Caco-2 (cell line): Measurements from ENCODE around the gene MACROD2. TPM values are rescaled to one million over a fixed set of nuclear protein-coding genes. Genes with fewer than 3 reads are reported as not detected.

ENCODE experiments used
- BruUV-seq: library from RNA; stranded (reverse); fragments of 400-500 nt; replicated peaks from 2 replicates; lab custom pipeline; 2021; lab: Mats Ljungman, UMichigan
- CTCF ChIA-PET: fragments of 300-600 bp; sonication (Branson Sonifier 250); formaldehyde crosslinking; loops from one replicate; lab custom pipeline; 2022; ENCODE audit warnings: antibody characterized with exemption; lab: Charles Lee
- POLR2A ChIA-PET: fragments of 300-600 bp; sonication (Branson Sonifier 250); formaldehyde crosslinking; loops from one replicate; lab custom pipeline; 2022; ENCODE audit warnings: antibody characterized with exemption; lab: Charles Lee
- DNase-seq, 2 experiments: peaks; one replicate each; pipeline versions ENCODE4 v3.0.0 to v3.0.0-alpha.2; 2020 to 2022
- H3K27me3 ChIP-seq: replicated peaks from 2 replicates; pipeline ENCODE4 v1.6.0; 2011; ENCODE audit warnings: low read length; ENCODE audit not compliant: control insufficient read depth, insufficient read depth
- H3K36me3 ChIP-seq: 2 replicates; pipeline ENCODE4 v1.5.1; 2011; ENCODE audit warnings: low read length; ENCODE audit not compliant: control insufficient read depth, insufficient read depth
- H3K4me1 ChIP-seq: fragments of 250-450 bp; sonication (Bioruptor Pico); 2 replicates; pipeline ENCODE4 v1.5.1; 2020; ENCODE audit warnings: mild to moderate bottlenecking
- H3K4me3 ChIP-seq: 2 replicates; pipeline ENCODE4 v1.5.1; 2011; ENCODE audit warnings: low read depth, mild to moderate bottlenecking, control low read depth, low read length
- H3K9me3 ChIP-seq: fragments of 250-450 bp; sonication (Bioruptor Pico); 2 replicates; pipeline ENCODE4 v1.5.1; 2020; ENCODE audit warnings: mild to moderate bottlenecking, moderate library complexity
- H3K27ac Mint-ChIP-seq: one replicate; pipeline ENCODE4 v1.8.0; 2022; ENCODE audit warnings: mixed read lengths; ENCODE audit not compliant: unreplicated experiment
- H3K27me3 Mint-ChIP-seq: one replicate; pipeline ENCODE4 v1.8.0; 2022; ENCODE audit warnings: mixed read lengths; ENCODE audit not compliant: insufficient read depth, unreplicated experiment
- H3K36me3 Mint-ChIP-seq: one replicate; pipeline ENCODE4 v1.8.0; 2022; ENCODE audit warnings: mild to moderate bottlenecking, mixed read lengths; ENCODE audit not compliant: insufficient read depth, unreplicated experiment
- H3K4me1 Mint-ChIP-seq: one replicate; pipeline ENCODE4 v1.8.0; 2022; ENCODE audit warnings: low read depth, mixed read lengths; ENCODE audit not compliant: unreplicated experiment
- H3K4me3 Mint-ChIP-seq: one replicate; pipeline ENCODE4 v1.8.0; 2022; ENCODE audit warnings: mild to moderate bottlenecking, moderate library complexity, mixed read lengths; ENCODE audit not compliant: unreplicated experiment
- H3K9me3 Mint-ChIP-seq: one replicate; pipeline ENCODE4 v1.8.0; 2022; ENCODE audit warnings: mixed read lengths; ENCODE audit not compliant: unreplicated experiment
- intact Hi-C: fragments of 100-400 bp; cut with micrococcal nuclease; formaldehyde crosslinking; loops from one replicate; pipeline ENCODE4 v1.10.0; 2022; ENCODE audit not compliant: unreplicated experiment
- total RNA-seq: library from RNA; stranded (reverse); gene quantifications from 2 replicates; pipeline ENCODE4 v1.2.3, GENCODE V29; 2022
- TF ChIP-seq, protein P1 (sequence below), 2 experiments: fragments of 200-600 bp in 1 of 2; IDR thresholded peaks; 1 replicate in 1 of 2; 2 replicates in 1 of 2; pipeline versions ENCODE4 v1.5.1 to v1.8.0; 2011 to 2022; ENCODE audit warnings: antibody characterized with exemption in 1 of 2, control low read depth in 1 of 2, inconsistent platforms in 1 of 2, low read depth in 1 of 2, low read length in 1 of 2, mild to moderate bottlenecking in 1 of 2, moderate library complexity in 1 of 2; ENCODE audit not compliant: insufficient read depth in 1 of 2, severe bottlenecking in 1 of 2, unreplicated experiment in 1 of 2

Gene MACROD2
- total RNA-seq, 1 experiment from 2014 or later: 6.4 TPM

GRCh38 chr20:14696478-14696877 is 701.2 kb downstream of the MACROD2 start:
- Mint-ChIP-seq H3K4me1 (peaks cover 27% of the 10 kb centered on the region), H3K27ac (no peak overlapping the region), H3K27me3 (no peaks in the 10 kb centered on the region), H3K9me3 (no peaks in the 10 kb centered on the region), H3K4me3 (no peak overlapping the region), H3K36me3 (no peaks in the 10 kb centered on the region)
- ChIA-PET CTCF (no interaction called here), POLR2A (no interaction called here)
- DNase-seq: no peak
- TF ChIP-seq, protein P1, sequence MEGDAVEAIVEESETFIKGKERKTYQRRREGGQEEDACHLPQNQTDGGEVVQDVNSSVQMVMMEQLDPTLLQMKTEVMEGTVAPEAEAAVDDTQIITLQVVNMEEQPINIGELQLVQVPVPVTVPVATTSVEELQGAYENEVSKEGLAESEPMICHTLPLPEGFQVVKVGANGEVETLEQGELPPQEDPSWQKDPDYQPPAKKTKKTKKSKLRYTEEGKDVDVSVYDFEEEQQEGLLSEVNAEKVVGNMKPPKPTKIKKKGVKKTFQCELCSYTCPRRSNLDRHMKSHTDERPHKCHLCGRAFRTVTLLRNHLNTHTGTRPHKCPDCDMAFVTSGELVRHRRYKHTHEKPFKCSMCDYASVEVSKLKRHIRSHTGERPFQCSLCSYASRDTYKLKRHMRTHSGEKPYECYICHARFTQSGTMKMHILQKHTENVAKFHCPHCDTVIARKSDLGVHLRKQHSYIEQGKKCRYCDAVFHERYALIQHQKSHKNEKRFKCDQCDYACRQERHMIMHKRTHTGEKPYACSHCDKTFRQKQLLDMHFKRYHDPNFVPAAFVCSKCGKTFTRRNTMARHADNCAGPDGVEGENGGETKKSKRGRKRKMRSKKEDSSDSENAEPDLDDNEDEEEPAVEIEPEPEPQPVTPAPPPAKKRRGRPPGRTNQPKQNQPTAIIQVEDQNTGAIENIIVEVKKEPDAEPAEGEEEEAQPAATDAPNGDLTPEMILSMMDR (IDR thresholded peaks at IDR 0.05; ENCODE audit: insufficient read depth in 1 of 2, low read depth in 1 of 2, low read length in 1 of 2, severe bottlenecking in 1 of 2, unreplicated experiment in 1 of 2): no peak
- H3K4me3 ChIP-seq: no peak overlapping the region
- H3K36me3 ChIP-seq: no peaks in the 10 kb centered on the region
- intact Hi-C loops: no loop called here
- no peaks in the 10 kb centered on the region for H3K9me3 ChIP-seq
- peaks cover 33% of the 10 kb centered on the region for H3K4me1 ChIP-seq
- H3K27me3 ChIP-seq: no peaks in the 10 kb centered on the region
- BruUV-seq: no TSS peak

- Mint-ChIP-seq H3K36me3 (no peaks in the 10 kb centered on the region), H3K4me1 (peaks cover 27% of the 10 kb centered on the region), H3K9me3 (no peaks in the 10 kb centered on the region), H3K27me3 (no peaks in the 10 kb centered on the region), H3K4me3 (no peak overlapping the region), H3K27ac (no peak overlapping the region)
- Histone ChIP-seq H3K27me3 (no peaks in the 10 kb centered on the region), H3K4me3 (no peak overlapping the region), H3K36me3 (no peaks in the 10 kb centered on the region), H3K4me1 (peaks cover 36% of the 10 kb centered on the region), H3K9me3 (no peaks in the 10 kb centered on the region)
- no TSS peak for BruUV-seq
- no peak for DNase-seq
- POLR2A ChIA-PET: no interaction called here
- CTCF ChIA-PET: no interaction called here
- intact Hi-C loops: no loop called here
- TF ChIP-seq, protein P1 (IDR thresholded peaks at IDR 0.05; ENCODE audit: insufficient read depth in 1 of 2, low read depth in 1 of 2, low read length in 1 of 2, severe bottlenecking in 1 of 2, unreplicated experiment in 1 of 2): no peak
These were observed 701.6 kb downstream of the MACROD2 start for GRCh38 chr20:14696937-14697336.

- intact Hi-C loops: no loop called here
- CTCF ChIA-PET: no interaction called here
- Mint-ChIP-seq H3K36me3 (no peaks in the 10 kb centered on the region), H3K27ac (no peak overlapping the region), H3K4me3 (no peak overlapping the region), H3K4me1 (peaks cover 27% of the 10 kb centered on the region), H3K27me3 (no peaks in the 10 kb centered on the region), H3K9me3 (no peaks in the 10 kb centered on the region)
- TF ChIP-seq, protein P1 (IDR thresholded peaks at IDR 0.05; ENCODE audit: insufficient read depth in 1 of 2, low read depth in 1 of 2, low read length in 1 of 2, severe bottlenecking in 1 of 2, unreplicated experiment in 1 of 2): no peak
- H3K36me3 ChIP-seq: no peaks in the 10 kb centered on the region
- no peaks in the 10 kb centered on the region for H3K27me3 ChIP-seq
- peaks cover 36% of the 10 kb centered on the region for H3K4me1 ChIP-seq
- no TSS peak for BruUV-seq
- H3K4me3 ChIP-seq: no peak overlapping the region
- no peak for DNase-seq
- POLR2A ChIA-PET: interaction anchor here (0.7 kb wide), 1 partner anchor 209 kb away, joined by 3 read pairs; no protein-coding TSS in a partner anchor
- H3K9me3 ChIP-seq: no peaks in the 10 kb centered on the region
These were observed 702.8 kb downstream of the MACROD2 start for GRCh38 chr20:14698125-14698524.
